DLD1 (cell line): ENCODE data around the gene TRIM50.
"Not testable (repeated sequence)": the region's sequence is repeated elsewhere in the genome, so short reads cannot be mapped to it uniquely, and the experiment has no call there.

Source experiments
- in situ Hi-C: cut with HindIII; loops from 2 replicates; pipeline ENCODE4 v1.10.0; 2017; ENCODE audit warnings: low sequenced_read_pairs

Gene TRIM50

DNA sequence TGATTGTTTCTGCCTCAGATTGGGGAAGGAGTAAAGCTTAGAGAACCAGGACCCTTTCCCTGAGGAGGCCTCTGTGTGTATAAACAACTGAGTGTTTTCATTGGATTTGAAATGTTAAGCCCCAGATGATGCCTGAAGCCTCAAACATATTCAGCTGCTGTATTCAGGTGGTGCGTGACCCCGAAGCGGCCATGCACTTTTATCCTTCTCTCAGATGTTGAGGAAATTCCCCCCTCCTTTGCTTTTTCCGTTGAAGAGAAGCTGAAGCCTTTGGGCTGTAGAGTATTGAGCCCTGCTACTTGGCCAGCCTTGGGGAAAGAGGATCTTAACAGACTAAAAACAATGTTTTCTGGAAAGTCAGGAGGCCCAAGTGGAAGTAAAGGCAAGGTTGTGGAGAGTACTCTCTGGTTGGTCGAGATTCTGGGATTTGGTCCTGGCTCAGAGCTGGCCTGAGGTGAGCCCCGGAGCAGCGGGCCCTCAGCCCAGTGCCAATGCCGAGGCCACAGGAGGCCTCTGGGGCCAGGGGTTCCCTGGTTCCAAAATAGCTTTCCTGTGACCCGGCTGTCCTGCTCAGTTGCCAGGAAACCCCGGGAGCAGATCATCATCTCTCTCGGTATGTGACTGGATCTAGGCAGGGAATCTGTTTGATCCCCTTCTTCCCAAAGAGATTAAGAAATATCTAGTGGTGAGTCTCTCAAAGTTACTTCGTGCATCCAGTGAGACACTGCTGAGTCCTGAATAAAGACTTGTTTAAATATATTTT lies 22.6 kb upstream of the TRIM50 start:
- in situ Hi-C loops = no loop called here

DNA sequence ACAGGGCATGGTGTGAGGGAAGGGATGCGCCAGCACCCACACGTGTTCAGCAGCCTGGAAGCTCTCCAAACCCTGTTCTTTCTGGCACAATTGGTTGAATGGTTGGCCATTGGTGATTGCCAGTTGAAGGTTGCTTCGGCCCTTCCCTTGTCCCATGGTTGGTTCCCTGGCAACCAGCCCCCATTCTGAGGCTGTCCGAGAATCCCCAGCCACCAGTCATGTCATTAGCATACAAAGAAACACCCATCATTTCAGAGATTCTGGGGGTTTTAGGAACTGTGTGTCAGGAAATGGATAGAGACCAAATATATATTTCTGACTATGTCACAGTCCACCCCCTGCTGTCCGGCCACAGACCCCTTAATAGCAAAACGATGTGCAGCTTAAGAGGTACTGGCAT lies 21.9 kb upstream of the TRIM50 start:
- in situ Hi-C loops = loop anchor here (10.0 kb wide), 2 partner anchors 85 to 125 kb away; partner anchors contain the start of gene FZD9

DNA sequence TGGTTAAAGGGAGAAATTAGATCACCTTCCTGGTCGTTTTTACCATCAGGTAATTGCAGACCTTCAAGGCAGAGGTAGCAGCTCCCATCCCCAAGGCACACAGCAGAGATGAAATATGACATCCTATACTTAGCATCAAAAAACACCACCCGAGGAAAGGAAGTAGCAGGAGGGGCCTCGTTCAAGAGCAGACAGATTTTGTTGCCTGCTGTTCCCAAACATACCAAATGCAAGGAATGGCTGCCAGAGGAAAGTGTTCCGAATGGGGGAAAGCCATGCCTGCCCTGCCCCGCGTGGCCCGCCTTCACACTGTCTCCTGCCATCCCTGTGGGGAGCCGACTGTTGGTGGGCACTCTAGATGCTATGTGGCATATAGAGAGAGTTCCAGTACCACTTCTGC lies 18.1 kb upstream of the TRIM50 start:
- in situ Hi-C loops = loop anchor here (10.0 kb wide), 2 partner anchors 89 to 129 kb away; partner anchors contain the start of gene FZD9

DNA sequence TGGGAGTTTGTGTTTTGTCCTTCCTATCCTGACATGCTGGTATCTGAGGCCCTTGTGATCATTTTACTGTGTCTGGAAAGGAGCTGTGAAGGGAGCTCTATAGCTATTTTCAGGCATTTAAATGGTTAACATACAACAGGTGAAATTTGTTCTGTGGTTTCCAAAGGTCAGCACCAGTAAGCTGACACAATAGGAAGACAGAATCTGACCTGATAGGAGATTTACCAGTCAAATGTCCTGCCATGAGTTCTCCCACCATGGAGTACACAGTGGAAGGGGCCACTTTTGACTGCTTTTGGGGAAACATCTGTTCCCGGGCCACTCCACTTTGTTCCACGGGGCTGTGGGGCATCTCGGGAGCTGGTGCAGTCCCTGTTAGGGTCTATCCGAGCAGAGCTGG lies 17.7 kb upstream of the TRIM50 start:
- in situ Hi-C loops = loop anchor here (10.0 kb wide), 2 partner anchors 89 to 129 kb away; partner anchors contain the start of gene FZD9

DNA sequence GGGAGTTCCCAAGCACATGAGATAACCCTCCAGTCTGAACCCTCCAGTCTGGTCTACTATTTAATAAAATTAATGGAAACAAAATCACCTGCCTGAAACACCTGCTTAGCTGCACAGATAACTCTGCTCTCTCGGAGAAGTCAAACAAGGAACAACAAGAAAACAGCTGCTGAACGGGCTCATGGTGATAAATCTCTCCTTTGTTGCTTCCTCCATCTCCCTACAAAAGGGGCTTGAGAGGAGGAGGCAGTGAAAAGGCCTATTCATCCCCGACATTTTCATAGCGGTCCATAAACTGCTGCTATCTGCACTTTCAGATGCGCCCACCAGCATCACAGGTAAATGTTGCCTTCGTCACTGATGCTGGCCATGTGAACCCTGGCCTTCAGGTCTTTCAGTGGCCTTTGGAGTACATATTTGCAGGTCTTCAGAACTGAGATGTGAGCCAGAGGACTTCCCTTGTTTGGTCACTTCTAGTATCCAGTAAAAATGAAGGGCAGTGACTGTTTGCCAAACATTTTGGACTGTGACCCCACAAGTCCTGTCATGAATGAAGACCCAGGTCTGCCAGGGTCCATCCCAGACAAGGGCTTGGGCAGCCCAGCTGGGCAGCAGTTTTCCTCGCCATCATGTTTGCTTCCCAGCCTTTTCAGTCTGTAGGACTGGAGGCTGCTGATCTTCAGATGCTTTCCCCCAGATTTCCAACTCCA lies 15.9 kb upstream of the TRIM50 start:
- in situ Hi-C loops = loop anchor here (10.0 kb wide), 2 partner anchors 91 to 131 kb away; partner anchors contain the start of gene FZD9

DNA sequence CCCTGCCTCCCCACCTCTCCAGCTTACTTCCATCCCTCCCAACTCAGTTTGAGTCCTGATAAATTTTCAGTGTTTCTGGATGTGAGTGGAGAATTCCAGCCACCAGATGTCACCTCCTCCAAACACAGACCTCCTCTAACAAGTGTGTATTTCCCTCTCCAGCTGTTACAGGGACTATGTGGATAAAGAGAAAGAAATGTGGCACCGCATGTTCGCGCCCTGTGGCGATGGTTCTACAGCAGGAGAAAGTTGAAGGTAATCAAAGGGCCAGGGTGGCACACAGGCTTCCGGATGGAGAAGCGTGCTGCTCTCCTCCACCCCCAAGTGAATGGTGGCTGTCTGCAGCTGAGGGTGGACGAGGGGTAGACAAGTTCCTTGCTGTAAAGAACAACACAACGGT lies 14.8 kb upstream of the TRIM50 start:
- in situ Hi-C loops = loop anchor here (10.0 kb wide), 2 partner anchors 92 to 132 kb away; partner anchors contain the start of gene FZD9

DNA sequence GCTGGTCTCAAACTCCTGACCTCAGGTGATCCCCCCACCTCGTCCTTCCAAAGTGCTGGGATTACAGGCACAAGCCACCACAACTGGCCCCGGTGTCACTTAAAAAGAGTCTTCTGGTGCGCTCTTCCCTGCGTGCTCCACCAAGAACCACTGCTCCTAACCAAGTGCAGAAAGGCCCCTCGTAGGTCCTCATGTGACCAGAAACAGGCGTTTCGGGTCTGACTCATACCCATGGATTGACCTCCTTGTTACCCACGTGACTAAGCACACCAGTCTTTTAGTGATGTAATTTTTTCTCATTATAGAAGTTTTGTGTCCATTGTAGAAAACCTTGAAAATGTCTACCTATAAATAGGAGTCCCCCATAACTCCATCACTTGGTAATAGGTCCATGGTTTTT lies 14.0 kb upstream of the TRIM50 start:
- in situ Hi-C loops = loop anchor here (10.0 kb wide), 2 partner anchors 93 to 133 kb away; partner anchors contain the start of gene FZD9

DNA sequence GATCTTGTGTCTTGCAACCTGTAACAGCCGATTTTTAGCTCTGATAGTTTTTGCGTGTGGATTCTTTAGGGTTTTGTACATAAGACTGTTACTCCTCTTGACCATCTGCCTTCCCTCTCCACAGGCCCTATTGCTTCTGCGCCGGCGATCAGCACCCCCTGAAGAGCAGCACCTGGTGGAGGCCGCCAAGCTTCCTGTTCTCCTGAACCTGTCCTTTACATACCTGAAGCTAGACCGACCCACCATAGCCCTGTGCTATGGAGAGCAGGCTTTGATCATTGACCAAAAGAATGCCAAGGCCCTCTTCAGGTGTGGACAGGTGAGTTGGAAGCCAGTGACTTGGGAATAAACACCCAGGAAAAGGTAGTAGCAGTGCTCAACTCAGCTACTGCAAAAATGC lies 12.6 kb upstream of the TRIM50 start:
- in situ Hi-C loops = loop anchor here (10.0 kb wide), 2 partner anchors 94 to 134 kb away; partner anchors contain the start of gene FZD9

DNA sequence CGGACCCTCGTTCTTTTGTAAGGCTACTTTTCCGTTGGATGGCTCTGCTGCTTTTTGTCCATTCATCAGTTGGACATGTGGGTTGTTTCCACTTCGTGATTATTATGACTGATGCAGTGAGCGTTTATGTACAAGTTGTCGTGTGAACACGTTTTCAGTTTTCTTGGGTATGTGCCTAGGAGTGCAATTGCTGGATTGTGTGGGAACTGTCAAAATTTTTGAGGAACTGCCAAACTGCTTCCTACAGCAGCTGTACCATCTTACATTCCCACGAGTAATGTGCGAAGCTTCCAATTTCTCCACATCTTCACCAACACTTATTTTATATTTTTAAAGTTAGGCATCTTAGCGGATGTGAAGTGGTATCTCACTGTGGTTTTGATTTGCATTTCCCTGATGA lies 10.4 kb upstream of the TRIM50 start:
- in situ Hi-C loops = no loop called here

DNA sequence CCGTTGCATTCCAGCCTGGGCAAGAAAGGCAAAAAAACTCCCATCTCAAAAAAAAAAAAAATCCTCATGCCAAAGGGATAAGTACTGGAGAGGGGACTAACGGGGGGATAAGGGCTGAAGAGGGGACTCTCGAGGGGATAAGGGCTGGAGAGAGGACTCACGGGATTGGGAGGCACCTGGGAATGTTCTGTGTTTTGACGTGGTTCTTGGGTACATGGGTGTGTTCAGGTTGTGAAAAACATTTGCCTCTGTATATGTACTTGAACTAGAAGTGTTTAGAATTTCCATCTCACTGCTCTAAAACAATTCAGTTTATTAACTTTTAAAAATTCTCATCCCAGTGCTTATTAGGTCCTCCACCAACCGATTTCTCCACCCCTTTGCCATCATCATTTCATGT lies 4.6 kb upstream of the TRIM50 start:
- in situ Hi-C loops = no loop called here

DNA sequence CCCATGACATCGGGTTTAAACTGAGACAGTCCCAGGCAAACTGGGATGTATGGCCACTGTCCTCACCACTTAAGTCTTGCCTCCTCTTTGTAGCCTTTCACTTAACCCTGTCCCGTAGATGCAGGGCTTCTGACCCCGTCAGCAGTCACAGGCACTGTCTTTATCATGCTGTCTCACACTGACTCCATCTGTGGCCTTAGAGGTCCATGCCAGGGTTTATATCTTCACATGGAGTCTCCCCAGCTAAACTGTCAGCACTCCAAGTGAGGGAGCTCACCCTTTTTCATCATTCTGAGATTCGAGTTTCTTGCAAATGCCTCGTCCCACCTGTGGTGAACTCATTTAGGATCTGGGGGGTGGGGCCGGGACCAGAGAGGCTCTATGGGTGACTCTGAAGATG lies 2.9 kb upstream of the TRIM50 start:
- in situ Hi-C loops = no loop called here

DNA sequence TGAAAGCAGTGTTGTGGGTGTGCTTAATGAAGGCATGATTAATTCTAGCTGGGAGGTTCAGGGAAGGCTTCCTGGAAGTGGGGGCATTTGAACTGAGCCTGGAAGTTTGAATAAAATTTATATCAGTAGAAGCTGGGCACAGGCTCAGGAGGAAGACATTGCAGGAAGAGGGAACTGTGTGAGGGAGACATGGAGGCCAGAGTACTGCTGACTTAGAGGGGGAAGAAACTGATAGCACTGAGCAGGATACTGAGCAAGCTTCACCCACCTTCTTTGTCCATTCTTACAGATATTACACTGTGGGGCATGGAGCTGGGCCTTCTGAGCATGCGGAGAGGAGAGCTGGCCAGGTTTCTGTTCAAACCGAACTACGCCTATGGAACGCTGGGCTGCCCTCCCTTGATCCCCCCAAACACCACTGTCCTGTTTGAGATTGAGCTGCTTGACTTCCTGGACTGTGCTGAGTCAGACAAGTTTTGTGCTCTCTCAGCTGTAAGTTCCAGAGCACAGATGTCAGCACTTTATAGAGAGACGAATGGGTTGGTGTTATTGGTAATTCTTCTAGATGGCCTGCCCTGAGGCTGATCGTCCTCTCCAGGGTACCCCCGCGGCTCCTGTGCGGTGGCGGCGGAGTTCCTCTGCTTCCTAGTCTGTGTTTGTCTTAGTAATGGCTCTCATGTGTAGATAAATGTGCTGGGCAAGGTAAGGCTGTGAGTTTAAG lies 2.1 kb upstream of the TRIM50 start:
- in situ Hi-C loops = no loop called here

DNA sequence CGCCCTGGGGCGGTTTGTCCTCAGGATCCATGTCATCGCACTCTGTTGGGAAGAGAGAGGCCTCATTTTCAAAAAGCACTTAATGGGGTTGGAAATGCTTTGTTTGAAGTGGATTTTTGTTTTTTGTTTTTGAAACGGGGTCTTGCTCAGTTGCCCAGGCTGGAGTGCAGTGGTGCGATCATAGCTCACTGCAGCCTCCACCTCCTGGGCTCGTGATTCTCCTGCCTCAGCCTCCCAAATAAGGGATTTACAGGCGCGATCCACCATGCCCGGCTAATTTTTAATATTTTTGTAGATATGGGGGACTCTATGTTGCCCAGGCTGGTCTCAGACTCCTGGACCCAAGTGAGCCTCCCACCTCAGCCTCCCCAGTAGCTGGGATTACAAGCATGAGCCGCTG lies 814 bp upstream of the TRIM50 start:
- in situ Hi-C loops = no loop called here

DNA sequence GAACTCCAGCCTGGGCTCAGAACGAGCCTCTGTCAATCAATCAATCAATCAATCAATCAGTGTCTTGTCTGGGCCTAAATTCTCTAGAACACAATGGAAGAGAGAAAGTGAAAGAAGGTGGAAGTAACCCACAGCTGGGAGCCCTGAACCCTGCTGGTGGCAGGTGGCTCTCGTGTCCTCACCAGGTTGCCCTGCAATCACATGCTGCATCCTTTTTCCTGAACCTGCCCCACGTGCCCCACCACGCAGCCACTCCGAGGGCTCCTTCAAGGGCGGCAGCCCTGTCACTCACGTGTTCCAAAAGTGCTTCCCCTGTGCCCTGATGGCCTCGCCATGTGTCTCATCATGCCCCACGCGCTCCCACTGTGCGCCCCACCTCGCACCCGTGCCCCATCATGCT lies 433 bp downstream of the TRIM50 start:
- in situ Hi-C loops = not testable (repeated sequence)

DNA sequence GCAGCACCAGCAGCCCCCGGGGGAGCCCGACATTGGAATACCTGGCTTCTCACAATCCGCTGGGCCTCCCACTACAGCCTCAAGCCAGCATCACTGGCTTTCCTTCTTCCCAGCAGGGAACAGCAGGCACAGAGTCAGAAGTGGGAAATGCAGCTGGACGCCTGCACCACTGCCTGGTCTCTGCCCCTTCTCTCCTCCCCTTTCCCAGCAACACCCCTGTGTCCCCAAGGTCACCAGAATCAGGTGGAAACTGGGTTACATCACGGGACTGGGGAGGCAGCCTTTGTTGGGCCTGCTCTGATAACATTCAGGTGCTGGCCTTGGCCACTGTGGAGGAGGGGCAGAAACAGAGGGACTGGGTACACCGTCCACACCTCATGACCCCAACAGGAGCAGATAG lies 2.5 kb downstream of the TRIM50 start:
- in situ Hi-C loops = not testable (repeated sequence)

DNA sequence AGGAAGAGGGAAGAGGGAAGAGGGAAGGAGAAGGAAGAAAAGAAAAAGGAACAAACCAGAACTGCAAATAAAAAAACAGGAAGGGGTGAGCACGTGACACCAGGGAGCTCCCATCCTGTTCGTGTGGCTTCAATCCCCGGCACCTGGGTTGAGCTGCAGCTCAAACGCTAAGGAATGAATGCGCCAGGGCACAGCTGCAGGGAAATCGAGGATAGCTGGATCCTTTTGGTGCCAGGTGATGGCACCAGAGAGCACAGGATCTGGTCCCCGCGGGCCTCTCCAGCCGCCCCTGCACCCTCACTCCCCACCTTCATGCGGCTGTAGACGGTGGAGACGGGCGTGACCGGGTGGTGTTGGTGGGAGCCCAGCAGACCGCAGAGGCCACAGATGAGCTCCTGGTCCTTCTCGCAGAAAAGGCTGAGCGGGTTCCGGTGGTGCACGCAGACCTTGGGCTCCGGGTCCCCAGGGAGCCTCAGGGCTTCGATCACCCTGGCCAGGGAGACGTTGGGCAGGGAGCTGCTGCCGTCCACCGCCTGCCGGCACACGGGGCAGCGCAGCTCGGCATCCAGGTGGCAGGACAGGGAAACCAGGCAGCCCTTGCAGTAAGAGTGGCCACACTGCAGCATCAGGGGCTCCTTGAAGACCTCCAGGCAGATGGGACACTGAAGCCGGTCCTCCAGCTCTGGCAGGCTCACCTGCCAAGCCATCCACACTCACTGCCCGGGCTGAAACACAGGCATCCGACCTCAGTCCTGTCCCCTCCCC lies 3.6 kb downstream of the TRIM50 start:
- in situ Hi-C loops = not testable (repeated sequence)

DNA sequence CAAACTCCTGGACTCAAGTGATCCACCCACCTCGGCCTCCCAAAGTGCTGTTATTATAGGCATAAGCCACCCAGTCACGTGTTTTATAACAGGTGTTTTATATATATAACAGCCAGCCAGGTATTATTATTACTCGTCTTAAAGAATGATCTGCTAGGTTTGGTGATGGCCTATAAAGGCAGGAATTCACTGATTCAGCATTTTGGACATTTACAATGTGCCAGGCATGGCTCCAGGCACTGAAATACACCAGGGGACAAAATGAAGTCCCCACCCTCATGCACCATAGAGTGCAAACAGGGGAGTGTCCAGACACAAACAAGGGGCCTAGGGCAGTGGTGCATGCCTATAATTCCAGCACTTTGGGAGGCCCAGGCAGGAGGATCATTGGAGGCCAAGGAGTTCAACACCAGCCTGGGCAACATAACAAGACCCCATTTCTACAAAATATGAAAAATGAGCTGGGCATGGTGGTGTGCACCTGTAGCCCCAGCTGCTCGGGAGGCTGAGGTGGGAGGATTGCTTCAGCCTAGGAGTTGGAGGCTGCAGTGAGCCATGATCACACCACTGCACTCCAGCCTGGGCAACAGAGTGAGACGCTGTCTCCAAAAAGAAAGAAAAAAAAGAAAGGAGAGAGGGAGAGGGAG lies 4.3 kb downstream of the TRIM50 start:
- in situ Hi-C loops = not testable (repeated sequence)

DNA sequence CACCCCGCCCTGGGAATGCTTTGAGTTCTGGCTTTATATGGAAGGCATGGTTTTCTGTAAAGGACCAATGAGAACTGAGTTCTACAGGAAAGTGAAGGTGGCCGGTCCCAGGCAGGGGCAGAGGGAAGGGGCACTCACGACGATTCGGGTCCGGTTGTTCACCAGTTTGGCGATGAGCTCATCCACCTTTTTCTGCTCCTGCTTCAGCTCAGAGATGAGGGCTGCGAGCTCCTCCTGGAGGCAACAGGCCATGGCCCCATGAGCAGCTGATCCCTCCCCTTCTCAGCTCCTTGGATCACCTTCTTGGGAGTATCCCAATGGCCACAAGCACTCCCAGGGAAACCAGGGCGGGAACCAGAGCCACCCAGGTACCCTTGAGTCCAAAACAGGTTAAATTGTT lies 7.9 kb downstream of the TRIM50 start:
- in situ Hi-C loops = not testable (repeated sequence)

DNA sequence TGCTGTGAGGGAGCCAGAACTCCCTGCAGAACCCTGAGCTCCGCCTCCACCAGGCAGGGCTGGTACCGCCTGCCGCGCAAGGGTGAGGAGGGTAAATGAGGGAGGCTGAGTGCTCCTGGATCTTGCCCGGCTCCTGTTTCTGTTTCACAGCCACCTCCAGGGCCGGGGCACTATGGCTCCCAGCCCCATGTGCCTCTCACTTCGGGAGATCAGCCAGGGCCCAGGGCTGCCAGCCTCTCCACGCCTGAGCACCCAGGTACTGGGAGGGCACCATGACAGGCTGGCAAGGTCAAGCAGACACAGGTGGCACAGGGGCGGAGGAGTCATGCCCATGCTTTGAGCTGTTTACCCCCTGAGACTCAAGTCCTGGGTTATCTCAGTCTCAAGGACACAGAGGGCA lies 8.3 kb downstream of the TRIM50 start:
- in situ Hi-C loops = not testable (repeated sequence)

DNA sequence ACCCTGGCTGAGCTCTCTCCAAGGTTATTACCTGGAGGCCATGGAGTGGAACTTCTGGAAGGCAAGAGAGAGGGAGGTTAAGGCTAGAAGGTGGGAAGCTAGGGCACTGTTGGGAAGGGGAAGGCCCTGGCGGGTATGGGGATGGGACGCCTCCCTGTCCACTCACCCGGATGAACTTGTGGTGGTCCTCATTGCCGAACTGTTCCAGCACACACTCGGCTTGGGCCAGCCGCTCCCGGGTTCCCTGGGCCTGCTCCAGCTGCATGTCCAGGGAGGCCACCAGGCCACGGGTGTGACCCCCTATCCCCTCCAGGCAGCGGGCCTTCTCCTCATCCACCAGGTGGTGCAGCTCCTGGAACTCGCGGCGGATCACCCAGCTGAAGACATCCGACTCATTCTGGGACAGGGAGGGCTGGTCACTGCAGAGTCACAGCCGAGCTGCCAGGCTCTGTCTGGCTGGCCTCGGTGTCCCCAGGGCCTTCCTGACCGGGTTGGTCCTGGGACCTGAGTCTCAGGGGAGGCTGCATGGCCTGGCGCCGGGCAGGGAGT lies 9.2 kb downstream of the TRIM50 start:
- in situ Hi-C loops = not testable (repeated sequence)
